Hepatic stellate cell (primary cell): Measurements from ENCODE around the gene MYL7.
A peak's percentile ranks its signal among the peaks of the same experiment; 100 is the strongest.
"Not testable (repeated sequence)": the region's sequence is repeated elsewhere in the genome, so short reads cannot be mapped to it uniquely, and the experiment has no call there.

ENCODE experiments used
- DNase-seq: peaks from one replicate; pipeline ENCODE4 v3.0.0; 2011; ENCODE audit warnings: low spot score

MYL7 gene, protein sequence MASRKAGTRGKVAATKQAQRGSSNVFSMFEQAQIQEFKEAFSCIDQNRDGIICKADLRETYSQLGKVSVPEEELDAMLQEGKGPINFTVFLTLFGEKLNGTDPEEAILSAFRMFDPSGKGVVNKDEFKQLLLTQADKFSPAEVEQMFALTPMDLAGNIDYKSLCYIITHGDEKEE

DNA sequence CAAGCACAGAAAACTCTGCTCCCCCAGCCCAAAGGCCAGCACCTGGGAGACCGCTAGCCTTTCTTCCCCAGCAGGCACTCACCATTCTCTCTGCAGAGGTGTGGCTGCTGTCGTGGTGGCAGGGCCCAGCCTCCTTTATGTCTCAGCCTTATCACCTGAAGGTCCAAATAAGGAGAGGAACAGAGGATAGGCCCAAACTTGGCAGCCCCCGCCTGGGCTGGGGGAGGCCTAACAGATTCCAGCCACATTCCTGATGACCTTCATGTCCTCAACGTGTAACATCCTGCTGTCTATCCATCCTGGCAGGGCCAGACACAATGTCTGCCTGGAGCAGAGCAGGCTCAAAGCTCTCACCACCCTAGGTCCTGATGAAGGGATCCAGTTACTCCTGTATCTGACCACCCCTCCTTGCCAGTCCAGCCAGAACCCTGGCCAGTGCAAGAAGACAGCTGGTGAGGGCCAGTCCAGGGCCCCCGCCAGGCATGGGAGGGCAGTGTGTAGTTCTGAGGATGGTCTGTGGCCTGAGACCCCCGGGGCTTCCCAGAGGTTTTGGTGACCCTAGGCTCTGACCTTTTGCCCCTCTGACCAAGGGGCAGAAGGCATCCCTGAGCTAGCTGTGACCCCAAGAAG is at the start of gene MYL7:
MYL7 (minus strand) TSS at position 112 of the 630 bp plus-strand sequence; CDS start at position 85, 27 bp downstream.
- no peak for DNase-seq

GRCh38 chr7:44189993-44190872 is 49.1 kb upstream of the MYL7 start:
- no peak for DNase-seq

GRCh38 chr7:44189286-44189992 is 48.3 kb upstream of the MYL7 start, which contains the start of gene GCK:
Gene GCK, minus strand, starts transcription at chr7:44189439. Its CDS starts 486 bp downstream, at chr7:44188953.
- no peak for DNase-seq

- no peak for DNase-seq
Measured at GRCh38 chr7:44188480-44189225, 47.5 kb upstream of the MYL7 start.

DNA sequence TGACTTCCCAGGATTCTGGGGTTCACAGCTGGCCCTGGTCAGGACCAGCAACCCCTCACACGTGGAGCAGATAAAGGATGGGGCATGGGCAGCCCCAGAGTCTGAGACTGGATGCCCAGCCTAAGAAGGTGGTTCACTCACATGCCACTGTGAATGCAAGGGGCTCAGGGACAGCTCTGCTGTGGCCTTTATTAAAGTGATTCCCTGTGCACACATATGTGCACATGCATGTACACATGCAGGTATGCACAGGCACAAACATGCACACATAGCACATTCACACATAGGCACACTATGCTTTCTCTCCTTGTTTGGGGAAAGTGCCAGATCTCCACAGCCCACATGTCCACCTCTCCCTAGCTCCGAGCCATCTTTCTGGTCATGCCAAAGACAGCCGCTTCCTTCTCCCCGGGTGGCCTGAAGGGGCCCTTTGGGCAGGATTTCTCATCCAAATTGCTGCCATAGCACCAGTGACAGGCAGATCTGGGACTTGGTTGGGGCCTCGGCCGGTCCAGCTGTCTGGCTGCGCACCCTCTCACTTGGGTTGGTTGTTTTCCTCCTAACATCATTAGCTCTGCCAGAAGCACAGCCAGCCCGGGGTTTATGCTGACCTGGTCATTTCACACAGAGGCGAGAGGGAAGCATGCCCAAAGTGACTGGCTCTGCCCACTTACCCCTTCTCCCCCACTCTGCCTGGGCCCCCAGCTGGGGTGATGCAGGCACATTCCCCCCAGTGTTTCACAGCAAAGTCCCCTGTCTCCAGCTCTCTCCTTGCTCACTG is 46.7 kb upstream of the MYL7 start:
- DNase-seq: no peak

DNA sequence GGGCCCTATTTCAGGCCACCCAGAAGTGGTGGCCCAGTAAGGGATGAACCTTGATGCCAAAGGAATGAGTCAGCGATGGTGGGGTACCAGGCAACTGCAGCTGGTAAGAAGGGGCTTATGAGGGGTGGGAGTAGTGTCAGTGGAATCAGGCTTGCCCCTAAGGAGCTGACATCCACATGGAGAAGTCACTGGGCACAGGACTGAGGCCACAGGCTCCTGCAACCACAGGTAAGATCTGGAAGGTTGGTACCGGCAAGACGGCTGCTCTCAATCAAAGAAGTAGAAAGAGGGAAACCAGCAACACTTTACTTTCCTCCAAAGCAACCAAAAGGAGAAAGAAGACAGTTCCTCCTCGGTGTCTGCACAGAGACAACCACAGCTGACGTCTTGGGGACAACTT is 45.6 kb upstream of the MYL7 start:
- DNase-seq: no peak

DNA sequence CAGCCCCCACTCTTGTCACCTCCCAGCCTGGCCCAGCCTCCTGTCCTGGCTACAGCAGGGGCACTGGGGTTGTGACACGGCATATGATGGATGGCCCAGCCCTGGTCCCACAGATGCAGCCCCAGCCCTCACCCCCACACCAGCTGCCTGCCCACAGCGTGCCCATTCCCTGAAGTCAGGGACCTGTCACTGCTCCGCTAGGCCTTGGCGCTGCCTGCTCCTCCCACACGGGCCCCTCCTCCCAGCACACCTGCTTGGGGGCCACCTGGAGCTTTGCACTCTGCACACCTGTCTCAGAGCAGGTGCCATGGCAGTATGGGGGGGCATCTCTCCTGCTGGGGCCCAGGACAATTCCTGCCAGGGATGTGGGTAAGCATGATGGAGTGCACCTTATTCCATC is 44.6 kb upstream of the MYL7 start:
- no peak for DNase-seq

GRCh38 chr7:44184873-44185446 is 43.8 kb upstream of the MYL7 start:
- DNase-seq: no peak

DNA sequence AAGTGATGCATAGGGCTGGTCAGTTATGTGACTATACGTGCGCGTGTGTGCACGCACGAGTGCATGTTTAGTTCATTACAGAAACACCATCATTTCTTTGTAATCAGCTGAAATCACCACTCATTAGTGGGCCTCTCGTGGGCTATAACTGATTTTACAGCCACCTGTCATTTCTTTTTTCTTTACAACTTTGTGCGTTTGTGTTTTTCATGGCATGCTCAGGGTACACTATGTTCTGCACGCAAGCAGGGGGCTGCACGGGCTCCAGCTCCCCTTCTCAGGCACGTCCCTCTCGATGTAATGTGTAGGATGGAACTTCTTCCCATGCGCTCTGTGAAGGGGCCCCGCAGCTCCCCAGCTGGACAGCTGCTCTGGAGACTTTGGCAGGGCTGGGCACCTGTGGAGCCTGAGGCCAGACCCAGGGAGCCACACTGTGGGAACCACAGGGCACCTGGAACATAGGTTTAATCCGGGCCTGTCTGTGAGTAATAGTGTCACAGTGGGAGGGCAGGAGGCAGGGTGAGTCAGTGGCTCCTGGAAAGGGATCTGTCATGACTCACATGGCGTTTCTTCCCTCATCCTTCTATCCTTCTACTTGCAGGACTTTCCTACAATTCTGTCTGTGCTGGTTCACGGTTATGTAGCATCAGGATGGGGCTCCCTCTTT is 43.2 kb upstream of the MYL7 start:
- DNase-seq: peak; percentile 82

DNA sequence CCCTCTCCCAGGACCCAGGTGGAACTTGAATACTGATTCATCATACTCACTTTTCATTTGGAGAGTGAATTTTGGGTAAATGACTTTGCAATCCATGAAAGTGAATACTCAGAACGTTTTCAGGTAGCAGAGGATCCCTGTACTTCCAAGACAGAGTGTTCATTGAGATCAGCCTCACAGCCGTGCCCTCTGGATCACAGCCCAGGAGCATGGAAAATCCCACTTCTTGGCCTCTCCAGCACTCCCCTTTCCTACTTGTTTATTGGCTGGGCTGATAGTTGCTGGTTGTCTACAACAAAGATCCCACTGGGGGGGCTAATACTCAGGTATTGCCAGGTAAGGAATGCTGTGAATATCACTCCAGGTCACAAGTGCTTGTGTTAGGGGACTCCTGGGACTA is 42.3 kb upstream of the MYL7 start:
- no peak for DNase-seq

DNA sequence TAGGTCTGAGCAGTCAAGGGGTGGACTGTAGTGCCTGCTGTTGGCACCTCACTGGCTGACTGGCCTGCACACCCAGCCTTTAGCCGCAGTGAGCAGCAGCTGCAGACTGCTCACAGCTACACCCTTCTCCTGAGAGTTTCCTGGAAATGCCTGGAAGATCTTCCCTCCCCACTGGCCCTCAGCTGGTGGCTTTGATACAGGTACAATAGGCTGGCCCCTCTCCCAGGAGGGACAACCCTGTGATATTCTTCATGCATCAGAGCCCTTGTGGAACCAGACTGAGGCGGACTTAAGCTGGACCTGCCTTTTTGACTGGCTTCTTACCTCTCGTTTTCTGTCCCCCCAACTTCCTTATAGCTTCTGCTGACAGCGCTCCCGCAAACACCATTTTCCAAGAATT is 41.7 kb upstream of the MYL7 start:
- no peak for DNase-seq

- no peak for DNase-seq
Measured at GRCh38 chr7:44180631-44181030, 39.5 kb upstream of the MYL7 start.

GRCh38 chr7:44177570-44178131 is 36.5 kb upstream of the MYL7 start:
- no peak for DNase-seq

- DNase-seq: no peak
Measured at GRCh38 chr7:44176486-44176885, 35.4 kb upstream of the MYL7 start.

DNA sequence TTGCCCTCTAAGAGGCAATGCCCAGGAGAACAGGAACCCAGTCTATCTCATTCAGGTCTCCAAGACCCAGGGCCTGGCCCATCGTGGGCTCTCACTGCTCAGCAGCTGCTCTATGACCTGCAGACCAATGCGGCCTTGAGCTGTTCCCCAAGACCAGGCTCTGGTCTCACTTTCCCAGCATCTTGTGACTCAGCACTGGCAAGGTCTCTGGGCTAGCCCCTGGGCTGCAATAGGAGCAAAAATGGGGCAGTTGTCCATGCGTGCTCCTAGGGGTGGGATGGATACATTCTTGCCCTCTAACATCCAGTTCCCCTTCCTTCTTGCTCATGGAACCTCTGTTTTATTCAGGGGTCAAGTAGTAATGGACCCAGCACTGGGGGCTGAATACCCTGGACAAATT is 34.6 kb upstream of the MYL7 start:
- no peak for DNase-seq

DNA sequence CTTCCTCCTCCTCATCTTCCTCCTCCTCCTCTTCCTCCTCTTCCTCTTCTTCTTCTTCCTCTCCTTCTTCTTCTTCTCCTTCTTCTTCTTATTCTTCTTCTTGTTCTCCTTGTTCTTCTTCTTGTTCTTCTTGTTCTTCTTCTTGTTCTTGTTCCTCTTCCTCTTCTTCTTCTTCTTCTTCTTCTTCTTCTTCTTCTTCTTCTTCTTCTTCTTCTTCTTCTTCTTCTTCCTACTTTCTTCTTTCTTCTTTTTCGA is 33.5 kb upstream of the MYL7 start:
- DNase-seq: not testable (repeated sequence)

DNA sequence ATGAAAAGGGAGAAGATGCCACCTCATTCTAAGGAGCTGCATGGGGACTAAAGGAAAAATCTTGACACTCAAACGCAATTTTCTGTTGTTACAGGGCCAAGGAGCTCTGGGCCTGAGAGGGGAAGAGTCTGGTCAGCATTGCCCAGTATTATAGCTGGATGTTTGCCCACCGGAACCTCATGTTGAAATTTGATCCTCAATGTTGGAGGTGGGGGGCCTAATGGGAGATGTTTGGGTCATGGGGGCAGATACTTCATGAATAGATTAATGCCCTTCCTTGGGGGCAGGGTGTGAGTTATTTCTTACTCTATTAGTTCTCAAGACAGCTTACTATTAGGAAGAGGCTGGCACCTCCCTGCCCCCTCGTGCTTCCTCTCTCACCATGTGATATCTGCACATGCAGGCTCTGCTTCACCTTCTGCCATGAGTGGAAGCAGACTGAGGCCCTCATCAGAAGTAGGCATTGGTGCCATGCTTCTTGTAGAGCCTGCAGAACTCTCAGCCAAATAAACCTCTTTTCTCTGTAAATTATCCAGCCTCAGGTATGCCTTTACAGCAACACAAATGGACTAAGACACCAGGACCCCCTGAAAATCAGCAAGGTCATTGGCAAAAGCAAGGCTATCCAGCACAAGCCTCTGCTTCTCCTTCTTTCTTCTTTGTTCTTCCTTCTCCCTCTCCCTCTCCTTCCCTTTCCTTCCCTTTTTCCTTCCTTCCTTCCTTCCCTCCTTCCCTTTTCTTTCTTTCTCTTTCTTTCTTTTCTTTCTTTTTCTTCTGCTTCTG is 33.0 kb upstream of the MYL7 start:
- DNase-seq: no peak

DNA sequence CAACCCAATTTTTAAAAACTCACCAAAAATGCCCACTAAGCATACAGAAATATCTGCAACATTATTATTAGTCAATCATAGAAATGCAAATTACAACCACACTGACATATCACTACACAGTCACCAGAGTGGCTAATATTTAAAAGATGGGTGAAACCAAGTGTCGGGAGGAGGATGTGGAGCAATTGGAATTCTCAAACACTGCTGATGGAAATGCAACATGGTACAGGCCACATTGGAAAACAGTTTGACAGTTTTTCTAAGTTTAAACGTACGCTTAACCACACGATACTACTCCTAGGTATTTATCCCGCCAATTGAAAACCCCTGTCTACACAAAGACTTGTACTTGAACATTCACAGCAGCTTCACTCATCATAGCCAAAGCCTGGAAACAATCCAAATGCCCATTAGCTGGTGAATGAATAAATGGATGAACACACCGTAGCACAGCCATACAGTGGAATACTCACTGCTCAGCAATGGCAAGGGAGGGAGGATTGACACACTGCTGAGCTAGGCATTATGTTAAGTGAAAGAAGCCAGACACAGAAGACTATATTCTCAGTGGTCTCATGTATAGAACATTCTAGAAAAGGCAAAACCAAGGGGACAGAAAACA is 31.8 kb upstream of the MYL7 start:
- DNase-seq: no peak

DNA sequence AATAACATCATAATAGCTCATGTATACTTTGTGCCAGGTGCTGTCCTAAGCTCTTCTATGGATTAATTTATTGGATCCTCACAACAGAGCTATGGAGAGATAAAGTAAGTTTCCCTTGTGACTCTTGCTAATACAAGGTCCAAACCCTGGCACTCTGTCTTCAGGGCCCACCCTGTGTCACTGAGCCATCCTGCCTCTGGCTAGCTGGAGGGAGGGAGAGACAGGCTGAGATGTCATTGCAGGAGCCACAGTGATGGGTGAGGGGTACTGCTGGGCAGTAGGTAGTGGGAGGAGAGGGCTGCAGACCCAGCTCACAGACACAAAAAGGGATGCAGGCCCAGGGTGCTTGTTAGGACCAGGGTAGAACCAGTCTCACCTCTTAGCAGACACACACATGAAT is 31.2 kb upstream of the MYL7 start:
- DNase-seq: no peak
